NCI-H345 (cell line): Measurements from ENCODE around the gene LRRC3.
"Not testable (repeated sequence)": the region's sequence is repeated elsewhere in the genome, so short reads cannot be mapped to it uniquely, and the experiment has no call there.

Source experiments
- DNase-seq: peaks from one replicate; lab custom pipeline; 2025; lab: John Stamatoyannopoulos, UW

Gene LRRC3

DNA sequence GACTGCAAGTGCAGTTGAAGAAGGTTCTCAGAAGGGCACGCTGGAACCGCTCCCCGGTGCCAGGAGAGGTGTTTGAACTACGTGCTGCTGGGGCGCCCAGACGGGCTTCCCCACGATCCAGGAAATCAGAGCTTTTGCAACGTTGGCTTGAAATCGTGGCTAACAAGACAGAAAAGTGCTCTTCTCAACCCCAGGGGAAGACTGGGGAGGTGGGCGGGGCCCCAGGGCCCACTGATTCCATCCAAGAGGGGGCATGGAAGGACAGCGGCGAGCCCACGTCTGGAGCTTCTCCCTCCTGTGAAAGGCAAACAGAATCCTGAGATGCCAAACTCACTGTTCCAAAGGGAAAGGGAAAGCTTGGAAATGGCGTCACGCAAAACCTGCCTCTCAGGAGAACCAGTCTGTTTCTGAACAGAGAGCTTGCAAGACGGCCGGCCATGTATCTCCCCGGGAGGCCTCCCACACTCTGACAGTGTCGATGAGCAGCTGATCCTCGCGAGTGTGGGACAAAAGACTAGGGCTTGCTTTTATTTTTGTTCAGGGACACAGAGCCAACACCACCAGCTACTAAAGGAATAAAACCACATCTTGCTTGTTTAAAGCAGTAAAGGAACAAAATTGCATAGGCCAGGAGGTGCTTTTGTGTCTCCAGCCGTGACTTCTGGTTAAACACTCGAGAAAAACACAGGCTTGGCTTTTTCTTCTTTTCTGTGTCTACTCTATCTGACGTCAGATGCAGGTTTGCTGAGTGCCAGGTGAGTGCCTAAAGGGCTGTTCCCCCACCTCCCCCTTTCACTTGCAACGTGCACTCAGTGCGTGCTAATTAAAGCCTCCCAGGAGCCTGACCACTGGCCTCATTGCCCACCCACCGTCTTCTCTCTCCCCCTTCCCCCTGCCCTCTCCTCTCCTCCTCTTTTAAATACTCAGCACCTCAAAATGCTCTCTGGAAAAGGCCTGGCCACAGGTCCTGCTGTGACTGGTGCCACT is 41.5 kb downstream of the LRRC3 start:
- DNase-seq: peak; percentile 89

GRCh38 chr21:44497703-44498126 is 42.4 kb downstream of the LRRC3 start:
- peak; percentile 84 for DNase-seq

DNA sequence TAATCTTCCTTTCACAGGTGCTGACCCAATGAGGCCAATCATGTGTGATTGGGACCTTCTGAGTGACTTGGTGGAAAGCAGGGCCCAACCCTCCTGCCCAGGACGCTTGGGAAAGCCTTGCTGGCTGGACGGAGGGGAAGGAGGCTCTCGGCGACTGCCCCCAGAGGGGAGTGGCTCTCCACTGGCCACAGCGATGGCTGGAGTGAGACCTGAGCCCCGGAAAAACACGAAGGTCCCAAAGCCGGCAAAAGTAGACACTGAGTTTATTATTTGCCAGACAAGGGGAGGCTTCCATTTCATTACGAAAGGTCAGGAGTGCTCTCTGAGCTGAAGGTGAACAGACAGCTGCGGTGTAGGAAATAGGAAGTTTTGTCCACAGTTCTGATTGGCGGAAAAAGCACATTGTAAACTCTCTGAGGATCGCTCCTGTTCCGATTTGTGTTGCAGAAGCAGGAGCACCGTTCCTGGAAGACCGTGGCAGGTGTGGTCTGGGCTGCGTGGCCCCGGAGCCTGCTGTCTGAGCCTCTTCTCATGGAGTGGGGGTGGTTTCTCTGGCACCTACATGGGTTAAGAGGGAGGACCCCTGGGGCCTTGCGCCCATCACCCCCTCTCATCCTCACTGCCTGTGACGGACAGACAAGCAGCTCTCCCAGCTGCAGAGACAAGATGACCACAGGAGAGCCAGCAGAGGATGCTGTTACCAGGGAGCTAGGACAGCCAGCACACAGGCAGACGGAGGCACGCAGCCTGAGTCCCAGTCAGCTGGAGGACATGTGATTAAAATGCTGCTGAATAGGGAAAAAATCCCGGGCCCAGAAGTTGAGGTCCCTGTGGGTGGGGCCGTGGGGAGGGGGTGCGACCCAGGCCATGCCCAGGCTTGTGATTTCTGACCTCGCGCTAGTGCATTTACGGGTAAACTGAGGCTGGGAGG is 43.2 kb downstream of the LRRC3 start:
- DNase-seq: peak; percentile 38

GRCh38 chr21:44499211-44499560 is 43.9 kb downstream of the LRRC3 start:
- peak; percentile 60 for DNase-seq

DNA sequence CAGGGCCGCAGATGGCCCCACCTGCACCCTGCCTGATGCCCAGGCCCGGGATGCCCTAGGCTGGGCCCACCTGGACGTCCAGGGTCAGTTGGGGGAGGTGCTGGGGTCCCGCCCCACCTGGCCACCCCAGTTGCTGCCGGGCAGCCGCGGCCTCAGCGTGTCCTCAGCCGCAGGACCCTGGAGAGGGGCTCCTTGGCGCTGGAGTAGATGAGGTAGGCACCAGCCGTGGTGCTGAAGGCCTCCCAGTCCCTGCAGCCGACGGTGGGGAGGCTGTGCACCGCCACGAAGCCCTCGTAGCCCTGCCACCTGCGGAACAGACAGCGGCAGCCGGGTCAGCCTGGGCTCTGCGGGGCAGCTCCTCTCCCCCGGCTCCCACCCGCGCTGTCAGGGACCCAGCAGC is 44.3 kb downstream of the LRRC3 start:
- DNase-seq: no peak

DNA sequence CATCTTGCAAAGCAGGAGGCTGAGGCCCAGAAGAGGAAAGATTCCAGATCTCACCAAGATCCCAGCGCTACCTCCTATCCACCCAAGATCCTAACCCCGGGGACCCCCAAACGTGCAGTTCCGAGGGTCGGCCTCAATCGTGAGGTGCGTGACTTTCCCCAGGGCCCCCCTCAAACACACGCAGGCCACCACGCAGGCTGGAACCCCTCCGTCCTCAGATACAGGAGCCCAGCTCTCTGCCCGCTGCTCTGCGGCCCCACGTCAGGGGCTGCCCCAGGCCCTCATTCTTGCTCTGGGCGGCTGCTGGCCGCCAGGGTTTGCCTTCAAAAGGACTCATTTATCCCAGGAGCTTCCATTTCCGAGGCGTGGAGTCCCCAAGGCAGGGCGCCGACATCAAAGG is 44.8 kb downstream of the LRRC3 start:
- no peak for DNase-seq

- DNase-seq: no peak
Observed at GRCh38 chr21:44502171-44502958, 47.1 kb downstream of the LRRC3 start.

DNA sequence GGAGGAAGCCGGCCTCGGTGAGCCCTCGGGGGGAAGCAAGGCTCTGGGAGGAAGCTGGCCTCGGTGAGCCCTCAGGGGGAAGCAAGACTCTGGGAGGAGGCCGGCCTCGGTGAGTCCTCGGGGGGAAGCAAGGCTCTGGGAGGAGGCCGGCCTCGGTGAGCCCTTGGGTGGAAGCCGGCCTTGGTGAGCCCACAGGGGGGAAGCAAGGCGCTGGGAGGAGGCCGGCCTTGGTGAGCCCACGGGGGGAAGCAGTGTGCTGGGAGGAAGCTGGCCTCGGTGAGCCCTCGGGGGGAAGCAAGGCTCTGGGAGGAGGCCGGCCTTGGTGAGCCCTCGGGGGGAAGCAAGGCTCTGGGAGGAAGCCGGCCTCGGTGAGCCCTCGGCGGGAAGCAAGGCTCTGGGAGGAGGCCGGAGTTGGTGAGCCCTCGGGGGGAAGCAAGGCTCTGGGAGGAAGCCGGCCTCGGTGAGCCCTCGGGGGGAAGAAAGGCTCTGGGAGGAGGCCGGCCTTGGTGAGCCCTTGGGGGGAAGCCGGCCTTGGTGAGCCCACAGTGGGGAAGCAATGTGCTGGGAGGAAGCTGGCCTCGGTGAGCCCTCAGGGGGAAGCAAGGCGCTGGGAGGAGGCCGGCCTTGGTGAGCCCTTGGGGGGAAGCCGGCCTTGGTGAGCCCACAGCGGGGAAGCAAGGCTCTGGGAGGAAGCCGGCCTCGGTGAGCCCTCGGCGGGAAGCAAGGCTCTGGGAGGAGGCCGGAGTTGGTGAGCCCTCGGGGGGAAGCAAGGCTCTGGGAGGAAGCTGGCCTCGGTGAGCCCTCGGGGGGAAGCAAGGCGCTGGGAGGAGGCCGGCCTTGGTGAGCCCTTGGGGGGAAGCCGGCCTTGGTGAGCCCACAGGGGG is 47.9 kb downstream of the LRRC3 start:
- DNase-seq: not testable (repeated sequence)

- DNase-seq: no peak
Observed at GRCh38 chr21:44503901-44504399, 48.6 kb downstream of the LRRC3 start.

GRCh38 chr21:44505673-44506278 is 50.5 kb downstream of the LRRC3 start:
- no peak for DNase-seq

DNA sequence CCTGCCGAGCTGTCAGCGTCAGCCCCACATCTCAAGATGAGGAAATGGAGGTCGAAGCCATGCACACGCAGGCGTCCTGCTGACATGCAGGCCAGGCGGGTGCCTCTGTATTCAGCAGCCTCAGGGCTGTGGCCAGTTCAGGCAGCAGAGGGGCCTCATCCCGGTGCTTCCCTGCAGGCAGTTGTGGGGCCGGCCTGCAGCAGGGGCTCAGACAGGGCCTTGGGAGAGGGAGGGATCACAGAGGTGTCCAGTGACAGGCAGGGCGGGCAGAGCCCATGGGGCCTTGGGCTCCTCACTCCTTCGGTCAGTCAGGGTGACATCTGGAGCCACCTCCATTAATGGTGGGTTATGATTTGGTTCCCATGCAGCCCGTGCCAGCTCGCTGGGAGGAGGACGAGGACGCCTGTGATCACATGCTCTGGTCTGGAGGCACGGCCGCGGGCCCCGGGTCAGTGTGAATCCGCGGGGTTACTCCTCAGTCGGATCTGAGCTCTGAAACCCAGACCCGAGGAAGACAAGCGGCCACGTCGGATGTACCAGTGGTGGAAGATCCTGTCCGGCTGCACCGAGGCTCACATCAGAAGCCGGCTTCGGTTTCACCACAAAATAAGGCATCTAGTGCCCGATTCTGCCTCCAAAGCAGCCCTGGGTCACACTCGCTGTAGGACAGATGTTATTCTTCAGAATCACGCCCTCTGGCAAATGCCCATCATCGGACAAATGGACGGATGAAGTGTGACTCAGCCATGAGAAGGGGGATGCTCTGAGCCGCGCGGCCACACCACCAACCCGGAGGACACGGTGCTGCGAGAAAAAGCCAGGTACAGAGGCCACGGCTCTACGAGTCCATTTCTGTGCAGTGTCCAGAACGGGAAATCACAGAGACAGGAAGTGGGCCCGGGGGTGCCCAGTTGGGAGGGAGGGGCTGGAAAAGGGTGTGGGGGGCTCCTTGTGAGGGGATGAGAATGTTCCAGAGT is 51.3 kb downstream of the LRRC3 start:
- DNase-seq: no peak

- DNase-seq: no peak
Observed at GRCh38 chr21:44507673-44508425, 52.5 kb downstream of the LRRC3 start.

- DNase-seq: no peak
Observed at GRCh38 chr21:44508426-44508710, 53.1 kb downstream of the LRRC3 start.

DNA sequence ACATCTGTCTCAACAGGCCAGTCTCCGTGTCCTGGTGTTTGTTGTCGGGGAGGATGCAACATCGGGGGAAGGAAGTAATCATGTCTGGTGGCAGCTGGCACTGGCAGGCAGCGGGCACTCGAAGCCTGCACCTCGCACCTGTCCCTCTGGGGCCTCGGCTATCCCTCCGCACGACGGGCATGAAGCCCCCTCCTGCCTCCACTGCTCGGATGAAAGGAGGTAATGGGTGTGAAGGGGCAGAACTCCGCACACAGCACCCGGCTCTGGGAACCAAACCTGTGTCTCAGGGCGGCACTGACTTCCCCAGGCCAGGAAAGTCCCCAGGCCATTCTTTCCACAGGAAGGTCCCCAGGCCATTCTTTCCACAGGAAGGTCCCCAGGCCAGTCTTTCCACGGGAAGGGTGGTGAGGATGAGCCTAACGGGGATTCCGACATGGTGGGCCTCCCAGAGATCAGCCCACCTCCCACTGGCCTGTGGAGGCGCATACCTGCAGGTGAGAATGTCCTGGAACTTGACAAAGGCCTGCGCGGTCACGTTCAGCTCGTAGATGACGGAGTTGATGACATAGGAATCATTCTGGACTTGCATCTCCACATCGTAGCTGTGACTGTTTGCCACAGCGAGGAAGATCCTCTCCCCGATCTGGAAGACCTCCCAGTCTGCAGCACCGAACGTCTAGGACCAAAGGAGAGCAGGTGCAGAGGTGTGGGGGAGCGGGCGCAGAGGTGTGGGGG is 53.6 kb downstream of the LRRC3 start:
- no peak for DNase-seq

DNA sequence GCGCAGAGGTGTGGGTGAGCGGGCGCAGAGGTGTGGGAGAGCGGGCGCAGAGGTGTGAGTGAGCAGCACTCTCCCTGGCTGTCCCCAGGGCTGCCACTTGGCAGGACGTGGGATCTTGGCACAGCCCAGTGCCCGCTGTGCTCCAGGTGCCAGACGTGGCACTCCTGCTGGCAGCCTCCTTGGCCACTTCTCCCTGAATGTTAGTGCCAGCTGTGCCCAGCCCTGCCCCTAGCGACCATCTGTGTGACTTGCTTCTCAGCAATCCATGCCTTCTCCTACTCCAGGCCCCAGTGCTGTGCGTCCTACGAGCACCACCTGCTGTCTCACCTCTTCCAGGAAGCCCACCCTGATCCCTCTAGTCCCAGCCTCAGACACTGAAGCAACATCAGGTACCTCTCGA is 54.2 kb downstream of the LRRC3 start:
- DNase-seq: no peak

DNA sequence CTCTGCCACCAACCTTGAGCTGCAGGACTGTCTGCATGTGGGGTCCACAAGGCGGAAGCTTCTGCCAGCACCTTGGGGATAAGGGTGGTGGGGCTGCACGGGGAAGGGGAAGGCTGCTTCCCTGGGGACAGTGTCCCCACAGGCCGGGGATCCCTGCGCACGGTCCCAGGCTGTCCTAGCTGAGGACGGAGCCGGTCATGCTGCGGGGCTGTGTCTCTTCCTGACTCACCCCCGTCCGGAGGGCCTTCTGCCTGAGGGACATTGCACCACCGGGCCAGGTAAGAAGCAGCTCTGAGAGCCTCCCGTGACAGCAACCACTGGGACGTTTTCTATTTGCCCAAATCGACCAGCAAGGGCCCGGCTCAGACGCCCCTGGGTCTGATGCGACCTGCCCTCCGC is 54.8 kb downstream of the LRRC3 start:
- no peak for DNase-seq

DNA sequence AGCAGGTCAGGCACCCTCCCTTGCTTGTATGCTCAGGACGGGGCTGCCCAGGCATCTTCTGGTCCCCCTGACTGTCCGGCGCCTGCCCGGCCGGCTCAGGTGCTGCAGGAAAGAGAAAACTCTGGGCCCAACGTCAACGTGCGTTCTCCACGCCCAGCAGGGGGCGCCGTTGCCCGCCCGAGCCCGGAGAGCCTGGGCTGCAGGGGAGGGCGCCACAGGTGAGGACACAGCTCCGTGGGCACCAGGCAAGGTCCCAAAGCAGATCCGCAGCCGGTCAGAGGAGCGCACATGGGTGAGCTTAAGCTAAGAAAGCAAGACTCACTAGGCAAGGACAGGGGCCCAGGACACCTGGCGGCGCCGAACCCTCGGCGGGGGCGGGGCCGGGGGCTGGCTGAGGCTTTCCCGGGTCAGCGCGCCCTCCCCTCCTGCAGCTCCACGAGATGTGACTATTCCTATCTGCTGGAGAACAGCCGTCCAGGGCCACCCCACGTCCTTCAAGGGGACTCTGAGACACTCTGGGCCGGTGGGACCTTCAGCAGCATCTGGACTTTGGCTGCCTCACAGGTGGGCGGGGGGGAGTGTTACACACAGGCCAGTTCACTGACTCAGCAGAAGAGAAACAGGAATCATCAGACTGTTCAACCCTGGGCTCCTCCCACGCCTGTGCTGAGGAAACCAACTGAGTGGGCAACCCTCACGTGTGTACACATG is 55.4 kb downstream of the LRRC3 start:
- DNase-seq: peak; percentile 33
